Measurements from ENCODE around the gene ARL6IP4.
"Not testable (repeated sequence)": the region's sequence is repeated elsewhere in the genome, so short reads cannot be mapped to it uniquely, and the experiment has no call there.

ARL6IP4 gene

DNA sequence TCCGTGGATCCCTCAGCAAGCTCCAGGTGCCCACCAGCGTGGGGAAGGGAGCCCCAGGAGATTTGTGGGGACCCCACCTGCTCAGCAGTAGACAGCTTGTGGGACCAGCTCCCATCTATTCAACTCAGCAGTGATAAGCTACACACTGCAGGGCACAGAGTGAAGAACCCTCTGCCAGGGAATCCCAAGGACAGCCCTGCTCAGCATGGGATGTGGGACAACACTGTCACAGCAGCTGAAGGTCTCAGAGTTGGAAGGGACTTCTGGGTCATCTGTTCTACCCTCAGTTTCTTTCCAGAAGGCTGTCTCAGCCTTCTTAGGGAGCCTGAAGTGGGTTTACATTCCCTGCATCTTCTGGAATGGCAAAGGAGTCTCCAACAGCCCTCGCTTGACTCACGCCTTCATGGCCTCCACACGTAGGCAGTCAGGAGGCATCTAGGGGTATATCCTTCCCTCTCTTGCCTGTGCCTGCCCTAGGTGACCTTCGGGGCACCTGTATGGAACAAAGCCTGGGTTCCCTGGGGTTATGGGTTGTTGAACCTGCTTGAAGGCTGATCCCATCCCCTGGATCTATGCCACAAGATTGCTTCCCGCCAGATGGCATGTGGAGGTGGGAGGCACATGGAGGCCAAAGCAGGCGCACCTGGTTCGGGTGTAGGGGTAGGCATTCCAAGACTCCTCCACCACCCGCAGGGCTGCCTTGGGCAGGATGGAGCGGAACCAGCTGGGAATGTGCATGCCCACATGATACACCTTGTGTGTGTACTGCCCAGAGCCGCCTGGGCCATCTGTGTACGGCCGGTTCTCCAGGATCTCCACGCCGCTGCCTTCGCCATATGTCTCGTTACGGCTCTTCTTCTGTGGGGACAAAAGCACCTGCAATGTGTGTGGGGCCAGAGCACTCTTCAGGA, 33.0 kb downstream of the ARL6IP4 start:
- DNase-seq = no peak

- DNase-seq = not testable (repeated sequence)
These were observed 34.0 kb downstream of the ARL6IP4 start for GRCh38 chr12:123014473-123014872.

DNA sequence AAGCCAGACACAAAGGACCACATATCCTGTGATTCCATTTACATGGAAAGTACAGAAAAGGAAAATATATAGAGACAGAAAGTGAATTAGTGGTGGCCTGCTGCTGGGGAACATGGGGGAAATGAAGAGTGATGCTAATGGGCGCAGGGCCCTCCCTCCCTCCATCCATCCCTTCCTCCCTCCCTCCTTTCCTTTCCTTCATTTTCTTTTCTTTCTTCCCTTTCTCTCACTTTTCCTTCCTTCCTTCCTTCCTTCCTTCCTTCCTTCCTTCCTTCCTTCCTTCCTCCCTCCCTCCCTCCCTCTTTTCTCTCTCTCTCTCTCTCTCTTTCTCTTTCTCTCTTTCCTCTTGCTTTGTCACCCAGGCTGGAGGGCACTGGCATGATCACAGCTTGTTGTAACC, 37.3 kb downstream of the ARL6IP4 start:
- DNase-seq = no peak

DNA sequence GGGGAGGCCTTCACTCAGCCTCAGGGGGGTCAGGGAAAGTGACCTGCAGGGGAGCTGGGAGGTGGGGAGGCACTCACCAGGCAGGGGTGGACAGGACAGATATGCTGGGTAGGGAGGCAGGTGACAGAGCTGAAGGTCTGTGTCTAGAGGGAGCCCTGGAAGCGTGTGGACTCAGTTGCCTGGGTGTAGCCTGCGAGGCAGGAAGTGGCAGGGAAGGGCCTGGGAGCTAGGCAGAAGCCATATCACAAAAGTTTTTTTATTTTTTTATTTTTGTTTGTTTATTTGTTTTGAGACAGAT, 39.3 kb downstream of the ARL6IP4 start:
- DNase-seq = no peak

DNA sequence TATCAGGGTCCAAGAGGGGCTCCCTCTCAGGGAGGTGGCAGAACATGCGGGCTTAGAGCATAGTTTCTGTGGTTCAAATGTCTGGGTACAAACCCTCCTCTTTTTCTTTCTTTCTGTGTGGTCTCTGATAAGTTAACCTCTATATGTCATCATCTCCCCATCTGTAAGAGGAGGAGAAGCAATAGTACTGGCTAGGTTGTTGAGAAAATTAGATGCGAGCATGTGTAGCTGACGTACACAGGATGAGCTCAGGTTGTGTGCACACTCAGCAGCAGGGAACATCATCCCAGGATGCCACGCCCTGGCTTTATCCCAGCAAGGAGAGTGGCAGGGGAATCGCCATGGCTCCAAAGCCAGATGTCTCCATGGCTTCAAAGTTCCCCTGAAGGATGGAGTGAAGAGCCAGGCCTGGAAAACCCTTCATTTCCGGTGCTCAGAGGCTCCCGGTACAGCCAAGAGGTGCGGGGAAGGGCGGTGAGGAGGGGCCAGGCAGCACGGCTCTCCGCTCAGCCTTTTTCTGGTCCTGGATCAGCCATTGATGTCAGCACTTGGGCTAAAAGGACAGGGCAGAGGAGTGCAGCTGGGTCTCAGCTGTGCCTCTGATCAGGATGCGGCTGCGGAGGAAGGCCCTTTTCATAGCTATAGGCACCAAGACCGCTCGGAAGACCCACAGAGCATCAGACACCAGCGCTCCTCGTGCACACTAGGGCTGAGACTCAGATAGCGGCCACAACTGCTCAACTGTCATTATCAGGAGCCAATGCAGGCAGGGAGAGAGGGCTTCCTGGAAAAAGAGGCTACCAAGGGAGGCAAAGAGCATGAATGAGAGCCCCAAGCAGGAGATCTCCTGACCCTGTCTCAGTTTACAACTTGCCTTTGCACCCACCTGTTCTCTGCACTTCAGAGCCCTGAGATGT, 41.5 kb downstream of the ARL6IP4 start:
- DNase-seq = no peak

DNA sequence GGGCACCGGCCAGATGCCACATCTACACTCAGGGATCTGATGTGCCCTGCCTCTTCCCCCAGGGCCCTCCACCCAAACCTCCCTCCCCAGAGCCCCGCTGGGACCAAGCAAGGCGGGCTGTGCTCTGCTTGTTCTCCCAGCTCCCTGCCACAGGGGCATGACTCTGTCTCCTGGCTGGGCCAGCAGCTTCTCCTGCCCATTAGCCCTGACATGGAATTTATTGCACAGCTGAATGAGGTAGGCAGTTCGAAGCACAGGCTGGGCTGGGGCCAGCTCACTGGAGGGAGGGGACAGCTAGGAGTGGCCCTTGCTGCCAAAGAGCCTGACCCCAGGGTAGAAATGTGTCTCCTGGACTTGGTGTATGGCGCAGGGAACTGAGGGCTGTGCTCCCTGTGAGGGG, 42.4 kb downstream of the ARL6IP4 start:
- no peak for DNase-seq

- no peak for DNase-seq
These were observed 44.4 kb downstream of the ARL6IP4 start for GRCh38 chr12:123024819-123025391.

DNA sequence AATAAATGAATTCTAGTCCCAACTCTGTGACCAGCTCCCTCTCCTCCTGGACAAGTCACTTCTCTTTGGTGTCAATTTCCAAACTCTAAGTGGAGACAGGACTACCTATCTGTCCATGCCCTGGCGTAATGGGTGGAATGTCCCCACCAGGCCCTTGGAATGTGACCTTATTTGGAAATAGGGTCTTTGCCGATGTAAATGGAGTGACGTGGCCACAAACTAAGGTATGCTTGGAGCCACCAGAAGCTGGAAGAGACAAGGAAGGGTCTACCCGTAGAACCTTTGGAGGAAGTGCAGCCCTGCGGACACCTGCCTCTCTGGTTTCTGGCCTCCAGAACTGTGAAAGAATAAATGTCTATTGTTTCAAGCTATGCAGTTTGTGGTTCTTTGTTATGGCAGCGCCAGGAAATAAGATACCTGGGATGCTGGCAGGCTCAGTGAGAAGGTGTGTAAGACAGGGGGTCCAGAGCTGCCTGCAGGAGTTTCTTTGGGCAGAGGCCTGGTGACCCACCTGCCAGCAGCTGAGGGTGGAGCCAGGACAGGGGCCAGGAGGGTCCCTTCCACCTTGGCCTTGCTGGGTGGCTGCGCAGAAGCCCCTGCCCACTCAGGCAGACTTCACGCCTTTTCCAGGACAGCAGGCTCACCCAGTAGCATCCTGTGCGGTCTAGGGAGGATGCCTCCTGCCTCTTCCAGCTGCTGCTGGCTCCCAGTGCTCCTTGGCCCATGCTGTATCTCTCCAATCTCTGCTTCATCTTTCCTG, 45.8 kb downstream of the ARL6IP4 start:
- no peak for DNase-seq

DNA sequence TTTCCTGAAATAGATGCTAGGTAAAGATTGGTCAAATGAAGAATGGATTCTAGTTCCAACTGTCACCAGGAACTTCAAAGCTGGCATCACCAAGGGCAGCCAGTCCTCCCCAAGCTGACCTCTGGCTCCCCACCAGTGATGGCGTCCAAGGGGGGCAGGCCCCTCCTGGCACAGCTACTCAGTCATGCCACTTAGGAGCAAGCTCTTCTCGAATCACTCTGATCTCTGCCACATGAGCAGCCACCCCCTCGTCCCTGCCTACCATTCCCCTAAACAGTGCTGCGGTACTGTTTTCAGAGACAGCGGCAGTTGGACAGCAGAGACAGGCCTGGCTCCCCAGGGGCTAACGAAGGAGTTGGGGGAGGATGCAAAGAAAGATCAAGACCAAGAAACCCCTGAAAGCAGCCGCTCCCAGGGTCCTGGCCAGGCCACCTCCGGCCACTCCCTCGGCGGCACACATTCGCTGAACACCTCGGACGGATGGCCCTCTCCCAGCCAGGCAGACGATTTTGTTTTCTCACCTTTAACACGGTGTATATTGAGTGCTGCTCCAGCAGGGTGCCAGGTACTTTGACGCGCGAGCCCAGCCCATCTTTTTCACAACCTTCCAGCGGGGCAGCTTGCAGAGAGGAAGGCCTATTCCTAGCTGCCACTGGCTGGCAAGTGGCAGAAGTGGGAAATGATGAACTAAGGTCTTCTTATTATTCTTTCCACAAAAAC, 47.4 kb downstream of the ARL6IP4 start:
- DNase-seq = no peak

GRCh38 chr12:123028475-123028874, 48.0 kb downstream of the ARL6IP4 start:
- DNase-seq = no peak

- DNase-seq = no peak
These were observed 49.1 kb downstream of the ARL6IP4 start for GRCh38 chr12:123029550-123029949.

DNA sequence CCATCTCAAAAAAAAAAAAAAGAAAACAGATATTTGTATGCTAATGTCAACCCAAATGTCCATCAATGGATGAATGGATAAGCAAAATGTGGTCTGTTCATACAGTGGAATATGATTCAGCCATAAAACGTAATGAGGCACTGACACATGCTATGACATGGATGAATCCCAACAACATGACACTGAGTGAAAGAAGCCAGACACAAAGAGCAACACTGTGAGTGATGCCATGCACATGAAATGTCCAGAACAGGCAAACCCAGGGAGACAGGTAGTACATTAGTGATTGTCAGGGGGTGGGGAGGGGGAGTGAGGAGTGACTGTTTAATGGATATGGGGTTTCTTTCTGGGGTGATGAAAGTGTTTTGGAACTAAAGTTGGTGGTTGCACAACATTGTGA, 50.2 kb downstream of the ARL6IP4 start:
- no peak for DNase-seq

DNA sequence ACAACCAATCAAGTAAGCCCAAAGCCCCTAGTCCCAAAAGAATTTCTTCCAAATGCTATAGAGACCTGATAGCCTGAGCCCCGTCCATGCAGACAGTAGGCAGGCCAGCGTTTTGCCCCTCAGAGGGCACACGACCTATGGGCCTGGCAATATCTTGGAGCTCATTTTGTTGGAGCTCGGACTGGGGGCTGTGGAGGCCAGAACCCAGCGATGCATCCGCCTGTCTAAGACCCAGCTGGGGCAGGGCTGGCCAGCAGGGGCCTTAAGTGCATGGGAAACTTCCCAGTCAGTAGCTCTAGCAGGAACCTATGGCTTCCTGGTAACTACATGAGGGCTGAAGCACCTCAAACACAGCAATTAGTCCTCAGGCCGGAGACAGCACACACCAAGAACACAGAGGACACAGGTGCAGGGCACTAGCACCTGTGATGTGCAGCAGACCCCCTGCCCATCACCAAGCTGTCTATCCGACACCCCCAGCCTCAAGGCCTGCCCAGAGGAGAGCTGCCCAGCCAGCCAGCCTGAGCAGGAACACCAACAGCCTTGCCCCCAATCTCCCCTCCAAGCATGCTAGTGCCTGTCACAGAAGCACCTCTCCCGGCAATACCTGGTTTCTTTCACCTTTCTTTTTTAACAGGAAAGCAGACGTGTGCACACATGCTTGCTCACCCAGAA, 50.8 kb downstream of the ARL6IP4 start:
- no peak for DNase-seq

Measured in NK-92 treated with Interleukin-12 subunit alpha and Interleukin-12 subunit beta, amount 100 ng/mL, for 24 hours (cell line).